DOHH2 (cell line): ENCODE measurements around the gene CHMP4A.

Source experiments
- H3F3A ChIP-seq: fragments of 200-600 bp; sonication (generic), shearing (Covaris generic); 2 replicates; pipeline ENCODE4 v1.6.0; 2016; ENCODE audit warnings: antibody characterized with exemption, mild to moderate bottlenecking; ENCODE audit not compliant: control insufficient read depth, insufficient read depth
- H3K27ac ChIP-seq: fragments of 200-600 bp; sonication (generic); 2 replicates; pipeline ENCODE4 v1.5.1; 2014; ENCODE audit warnings: low read depth, mild to moderate bottlenecking, low read length, moderate library complexity
- H3K27me3 ChIP-seq: fragments of 200-600 bp; sonication (generic); 2 replicates; pipeline ENCODE4 v1.6.1; 2014; ENCODE audit warnings: mild to moderate bottlenecking, low read length, mixed read lengths; ENCODE audit not compliant: control insufficient read depth
- H3K36me3 ChIP-seq: fragments of 200-600 bp; sonication (generic); 2 replicates; pipeline ENCODE4 v1.6.1; 2014; ENCODE audit warnings: mild to moderate bottlenecking, low read length, moderate library complexity, mixed read lengths; ENCODE audit not compliant: control insufficient read depth
- H3K4me1 ChIP-seq: fragments of 200-600 bp; sonication (generic); 2 replicates; pipeline ENCODE4 v1.6.1; 2014; ENCODE audit warnings: mild to moderate bottlenecking, low read length, mixed read lengths; ENCODE audit not compliant: control insufficient read depth
- H3K4me2 ChIP-seq: fragments of 200-600 bp; sonication (generic); 2 replicates; pipeline ENCODE4 v1.6.0; 2014; ENCODE audit warnings: mild to moderate bottlenecking, low read length, moderate library complexity
- H3K4me3 ChIP-seq: fragments of 200-600 bp; sonication (generic); 2 replicates; pipeline ENCODE4 v1.5.1; 2014; ENCODE audit warnings: mild to moderate bottlenecking, low read length, mixed read lengths
- H3K79me2 ChIP-seq: fragments of 200-600 bp; sonication (generic); 2 replicates; pipeline ENCODE4 v1.6.1; 2014; ENCODE audit warnings: mild to moderate bottlenecking, low read length, mixed read lengths; ENCODE audit not compliant: control insufficient read depth
- H3K9me2 ChIP-seq: fragments of 200-600 bp; sonication (generic); replicated peaks from 2 replicates; pipeline ENCODE4 v1.6.1; 2014; ENCODE audit warnings: mild to moderate bottlenecking, low read length, mixed read lengths; ENCODE audit not compliant: control insufficient read depth
- H3K9me3 ChIP-seq: fragments of 200-600 bp; sonication (generic); 2 replicates; pipeline ENCODE4 v1.6.1; 2014; ENCODE audit warnings: antibody characterized with exemption, low read length, mixed read lengths; ENCODE audit not compliant: control insufficient read depth, insufficient read depth
- H4K20me1 ChIP-seq: fragments of 200-600 bp; sonication (generic); 2 replicates; pipeline ENCODE4 v1.6.0; 2014; ENCODE audit warnings: low read depth, mild to moderate bottlenecking, antibody characterized with exemption, low read length, moderate library complexity; ENCODE audit not compliant: control insufficient read depth, insufficient read depth
- CTCF ChIP-seq: fragments of 200-600 bp; sonication (generic); IDR thresholded peaks from one replicate; pipeline ENCODE4 v1.5.1; 2014; ENCODE audit warnings: antibody characterized with exemption, mild to moderate bottlenecking, low read depth, low read length; ENCODE audit not compliant: poor library complexity, severe bottlenecking
- EZH2phosphoT487 ChIP-seq: fragments of 200-600 bp; sonication (generic); IDR thresholded peaks from 2 replicates; pipeline ENCODE4 v1.6.1; 2017; ENCODE audit warnings: borderline replicate concordance, mild to moderate bottlenecking, antibody characterized with exemption, low read length, moderate library complexity, mixed read lengths

CHMP4A gene

DNA sequence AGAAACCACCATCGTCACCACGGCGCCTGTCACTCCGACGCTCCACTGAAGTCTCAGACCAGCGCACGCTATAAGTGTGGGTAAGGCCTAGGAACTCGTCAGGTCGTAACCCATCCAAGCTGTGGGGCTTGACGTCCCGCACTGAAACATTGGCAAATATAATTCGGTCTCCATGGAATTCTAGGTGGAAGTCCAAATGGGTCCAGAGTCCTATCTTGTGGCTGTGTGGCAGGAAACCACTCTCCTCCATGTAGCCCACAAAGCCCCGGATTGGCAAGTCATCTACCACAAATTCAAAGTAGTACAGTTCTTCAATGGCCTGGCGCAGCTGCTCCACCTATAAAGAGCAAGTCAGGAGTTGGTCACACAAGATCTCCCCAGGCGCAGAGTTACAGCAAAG lies 20.4 kb downstream of the CHMP4A start:
- Histone ChIP-seq H4K20me1 (no peaks in the 10 kb centered on the region), H3K9me2 (no peaks in the 10 kb centered on the region), H3K79me2 (peaks cover 50% of the 10 kb centered on the region), H3F3A (peaks cover 22% of the 10 kb centered on the region), H3K4me3 (no peak overlapping the region), H3K9me3 (no peaks in the 10 kb centered on the region), H3K4me1 (peaks cover 32% of the 10 kb centered on the region), H3K4me2 (no peak overlapping the region), H3K27me3 (no peaks in the 10 kb centered on the region), H3K36me3 (peaks cover 44% of the 10 kb centered on the region), H3K27ac (no peak overlapping the region)
- TF ChIP-seq EZH2phosphoT487 (no peak), CTCF (no peak)

GRCh38 chr14:24190416-24190815 lies 22.9 kb downstream of the CHMP4A start:
- Histone ChIP-seq H3K36me3 (peaks cover 65% of the 10 kb centered on the region), H3K4me3 (no peak overlapping the region), H3K9me2 (no peaks in the 10 kb centered on the region), H3K4me1 (peaks cover 34% of the 10 kb centered on the region), H3K27me3 (no peaks in the 10 kb centered on the region), H3K79me2 (peaks cover 44% of the 10 kb centered on the region), H3F3A (peaks cover 19% of the 10 kb centered on the region), H3K4me2 (no peak overlapping the region), H3K9me3 (no peaks in the 10 kb centered on the region), H3K27ac (no peak overlapping the region), H4K20me1 (no peaks in the 10 kb centered on the region)
- TF ChIP-seq EZH2phosphoT487 (no peak), CTCF (no peak)

DNA sequence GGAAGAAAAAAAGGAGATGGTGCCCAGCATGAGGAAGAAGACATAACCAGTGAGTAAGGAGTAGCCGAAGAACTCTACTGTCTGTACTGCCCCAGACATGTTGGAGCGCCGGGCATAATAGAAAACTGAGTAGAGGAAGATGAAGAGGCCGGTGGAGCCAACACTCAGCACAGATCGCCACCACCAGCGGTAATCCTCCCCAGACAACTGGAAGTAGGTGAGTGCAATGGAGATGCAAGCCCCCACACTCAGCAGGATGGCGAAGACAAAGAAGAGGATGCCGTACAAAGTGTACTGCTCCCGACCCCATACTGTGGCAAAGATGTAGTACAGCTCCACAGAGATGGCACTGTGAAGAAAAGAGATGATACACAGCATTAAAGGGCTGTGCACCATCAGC lies 23.8 kb downstream of the CHMP4A start:
- Histone ChIP-seq H3K9me2 (no peaks in the 10 kb centered on the region), H3K4me3 (peak overlapping the region; percentile 80), H3K4me2 (peak overlapping the region; percentile 90), H3K36me3 (peaks cover 71% of the 10 kb centered on the region), H3K27ac (peak overlapping the region; percentile 25; the same call in 1 of the 2 replicates), H3K27me3 (no peaks in the 10 kb centered on the region), H3K4me1 (peaks cover 27% of the 10 kb centered on the region), H4K20me1 (no peaks in the 10 kb centered on the region), H3F3A (peaks cover 19% of the 10 kb centered on the region), H3K9me3 (no peaks in the 10 kb centered on the region), H3K79me2 (peaks cover 37% of the 10 kb centered on the region)
- no peak for TF ChIP-seq CTCF
- no peak for TF ChIP-seq EZH2phosphoT487

DNA sequence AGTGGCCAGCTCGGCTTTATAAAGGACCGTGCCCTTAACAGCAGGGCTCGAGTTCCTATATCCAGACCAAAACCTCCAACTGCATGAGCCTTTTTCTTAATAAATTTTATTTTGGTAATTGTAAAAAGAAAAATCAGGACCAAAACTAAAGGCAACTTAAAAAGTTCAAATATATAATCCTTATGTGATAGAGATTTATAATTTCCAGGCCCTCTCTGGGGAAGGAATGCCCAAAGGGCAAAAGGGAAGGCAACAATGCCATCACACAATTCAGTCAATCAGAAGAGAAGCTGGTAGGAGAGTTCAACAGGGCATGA lies 24.3 kb downstream of the CHMP4A start:
- Histone ChIP-seq H3K27ac (peak overlapping the region; percentile 25; the same call in 1 of the 2 replicates), H3K4me2 (peak overlapping the region; percentile 90), H3F3A (peaks cover 14% of the 10 kb centered on the region), H3K36me3 (peaks cover 71% of the 10 kb centered on the region), H3K9me3 (no peaks in the 10 kb centered on the region), H3K4me1 (peaks cover 23% of the 10 kb centered on the region), H3K4me3 (peak overlapping the region; percentile 80), H3K79me2 (peaks cover 32% of the 10 kb centered on the region), H3K27me3 (no peaks in the 10 kb centered on the region), H3K9me2 (no peaks in the 10 kb centered on the region), H4K20me1 (no peaks in the 10 kb centered on the region)
- TF ChIP-seq EZH2phosphoT487 (no peak), CTCF (no peak)
